ENCODE data around the gene ADM5.

Gene ADM5

DNA sequence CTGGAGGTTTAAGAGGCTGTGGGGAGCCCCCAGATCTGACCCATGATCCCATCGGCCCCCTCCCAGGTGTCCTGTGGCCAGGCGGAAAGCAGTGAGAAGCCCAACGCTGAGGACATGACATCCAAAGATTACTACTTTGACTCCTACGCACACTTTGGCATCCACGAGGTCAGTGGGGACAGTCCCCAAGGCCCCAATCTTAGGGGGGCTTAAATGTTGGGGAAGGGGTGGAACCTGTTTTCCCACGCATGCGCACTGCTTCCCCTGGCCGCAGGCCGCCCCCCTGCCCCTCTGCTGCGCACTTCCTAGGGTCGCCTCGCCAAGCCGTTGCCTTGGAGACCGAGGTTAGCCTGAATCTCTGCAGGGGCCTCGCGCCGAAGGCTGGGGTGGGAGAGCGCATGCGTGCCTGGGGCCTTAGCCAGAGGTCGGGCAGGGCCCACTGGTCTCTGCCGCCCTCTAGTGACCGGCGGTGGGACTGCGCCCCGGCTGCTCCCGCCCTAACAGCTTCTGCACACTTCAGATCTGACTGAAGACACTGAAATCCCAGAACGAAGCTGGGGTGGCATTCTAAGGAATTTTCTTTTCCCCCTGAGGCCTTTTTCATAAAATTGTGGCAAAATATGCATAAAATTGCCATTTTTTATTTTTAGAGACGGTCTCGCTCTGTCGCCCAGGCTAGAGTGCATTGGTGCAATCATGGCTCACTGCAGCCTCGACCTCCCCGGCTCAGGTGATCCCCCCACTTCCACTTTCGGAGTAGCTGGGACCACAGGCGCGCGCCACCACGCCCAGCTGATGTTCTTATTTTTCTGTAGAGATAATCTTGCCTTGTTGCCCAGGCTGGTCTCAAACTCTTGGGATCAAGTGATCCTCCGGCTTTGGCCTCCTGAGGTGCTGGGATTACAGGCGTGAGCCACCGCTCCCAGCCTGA lies 8.7 kb upstream of the ADM5 start:
- DNase-seq (ENCODE audit: low spot score) = peak; percentile 73

- DNase-seq (ENCODE audit: low spot score) = no peak
Measured at GRCh38 chr19:49681830-49682229, 7.6 kb upstream of the ADM5 start.

GRCh38 chr19:49682274-49682673 lies 7.1 kb upstream of the ADM5 start:
- no peak for DNase-seq (ENCODE audit: low spot score)

- no peak for DNase-seq (ENCODE audit: low spot score)
Measured at GRCh38 chr19:49683814-49684250, 5.6 kb upstream of the ADM5 start.

DNA sequence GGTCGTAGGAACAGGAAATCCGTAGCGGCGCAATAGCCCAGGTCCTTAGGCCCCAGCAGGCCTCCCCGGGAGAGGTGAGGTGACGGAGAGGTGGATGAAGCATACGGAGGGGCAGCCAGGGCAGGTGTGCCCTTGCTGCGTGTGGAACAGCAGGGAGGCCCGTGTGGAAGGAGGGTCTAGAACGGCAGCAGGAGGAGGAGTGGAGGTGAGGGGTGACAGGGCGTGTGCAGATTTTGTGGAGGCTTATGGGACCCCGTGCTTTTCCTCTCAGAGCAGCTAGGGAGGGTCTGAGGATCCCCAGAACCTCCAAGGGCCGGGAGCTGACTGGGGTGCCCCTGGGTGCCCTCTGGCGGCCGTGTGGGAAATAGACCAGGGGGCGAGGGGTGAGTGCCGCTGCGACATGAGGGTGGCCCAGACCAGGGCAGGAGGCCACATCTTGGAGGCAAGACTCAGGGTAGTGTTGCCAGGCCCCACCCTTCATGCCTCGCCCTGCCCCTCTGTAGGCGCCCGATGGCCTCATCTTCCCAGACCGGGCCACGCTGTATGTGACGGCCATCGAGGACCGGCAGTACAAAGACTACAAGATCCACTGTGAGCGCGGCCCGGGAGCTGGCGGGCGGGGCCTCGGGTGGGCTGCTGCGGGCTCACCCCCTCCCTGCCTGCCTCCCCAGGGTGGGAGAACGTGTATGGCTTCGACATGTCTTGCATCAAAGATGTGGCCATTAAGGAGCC lies 5.0 kb upstream of the ADM5 start:
- DNase-seq (ENCODE audit: low spot score) = no peak

DNA sequence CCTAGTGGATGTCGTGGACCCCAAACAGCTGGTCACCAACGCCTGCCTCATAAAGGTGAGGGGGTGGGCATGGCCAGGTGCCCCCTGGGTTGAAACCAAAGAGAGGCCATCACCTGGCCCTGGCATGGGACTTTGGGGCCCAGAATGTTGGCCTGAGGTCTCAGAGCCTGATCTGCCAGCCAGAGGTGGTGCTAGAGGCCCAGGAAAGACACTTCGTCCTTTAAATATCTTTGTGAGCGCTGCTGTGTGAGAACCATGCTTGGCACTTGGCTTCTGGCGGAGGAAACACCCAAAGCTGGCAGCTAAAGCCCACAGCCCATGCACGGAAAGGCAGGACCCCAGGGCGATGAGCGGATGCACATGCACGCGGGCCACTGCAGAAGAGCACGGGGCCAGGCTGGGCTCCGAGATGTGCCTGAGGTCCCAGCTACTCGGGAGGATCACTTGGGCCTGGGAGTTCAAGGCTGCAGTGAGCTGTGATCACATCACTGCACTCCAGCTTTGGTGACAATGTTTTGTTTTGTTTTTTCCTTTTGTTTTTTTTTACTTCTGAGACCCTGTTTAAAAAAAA lies 4.3 kb upstream of the ADM5 start:
- DNase-seq (ENCODE audit: low spot score) = no peak

DNA sequence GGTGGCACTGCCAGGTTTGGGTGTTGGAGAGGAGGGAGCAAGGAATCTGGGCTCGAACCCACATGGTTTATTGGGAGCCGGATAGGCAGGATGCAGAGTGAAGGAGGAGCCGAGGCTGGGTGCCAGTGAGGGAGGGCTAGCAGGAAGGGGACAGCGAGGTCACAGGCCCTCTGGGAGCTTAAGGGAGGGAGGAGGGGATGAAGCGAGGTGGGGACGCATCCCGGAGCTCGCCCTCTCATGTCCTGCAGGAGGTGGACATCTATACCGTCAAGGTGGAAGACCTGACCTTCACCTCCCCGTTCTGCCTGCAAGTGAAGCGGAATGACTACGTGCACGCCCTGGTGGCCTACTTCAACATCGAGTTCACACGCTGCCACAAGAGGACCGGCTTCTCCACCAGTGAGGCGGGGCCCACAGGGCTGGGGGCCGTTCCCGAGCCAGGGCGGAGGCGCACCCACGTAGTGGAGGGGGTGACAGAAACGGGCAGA lies 3.5 kb upstream of the ADM5 start:
- no peak for DNase-seq (ENCODE audit: low spot score)

DNA sequence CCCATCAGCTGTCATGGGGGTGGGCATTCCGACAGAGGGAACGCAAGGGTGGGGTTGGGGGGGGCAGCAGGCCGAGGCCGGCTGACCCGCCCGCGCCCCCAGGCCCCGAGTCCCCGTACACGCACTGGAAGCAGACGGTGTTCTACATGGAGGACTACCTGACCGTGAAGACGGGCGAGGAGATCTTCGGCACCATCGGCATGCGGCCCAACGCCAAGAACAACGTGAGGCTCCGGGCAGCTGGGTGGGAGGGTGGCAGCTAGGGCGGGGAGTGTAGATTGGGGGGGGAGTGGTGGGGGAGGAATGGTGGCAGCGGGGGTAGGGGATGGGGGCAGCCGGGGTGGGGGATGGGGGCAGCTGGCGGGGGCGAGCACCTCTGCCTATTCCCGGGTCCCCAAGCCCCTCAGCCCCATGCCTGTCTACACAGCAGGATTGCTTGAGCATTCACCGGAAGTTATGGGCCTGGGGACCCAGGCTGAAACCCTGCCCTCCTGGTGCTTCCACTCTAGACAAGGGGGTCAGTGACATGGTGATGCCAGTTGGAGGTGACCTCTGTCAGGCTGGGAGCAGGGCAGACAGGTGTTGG lies 2.8 kb upstream of the ADM5 start:
- DNase-seq (ENCODE audit: low spot score) = no peak

DNA sequence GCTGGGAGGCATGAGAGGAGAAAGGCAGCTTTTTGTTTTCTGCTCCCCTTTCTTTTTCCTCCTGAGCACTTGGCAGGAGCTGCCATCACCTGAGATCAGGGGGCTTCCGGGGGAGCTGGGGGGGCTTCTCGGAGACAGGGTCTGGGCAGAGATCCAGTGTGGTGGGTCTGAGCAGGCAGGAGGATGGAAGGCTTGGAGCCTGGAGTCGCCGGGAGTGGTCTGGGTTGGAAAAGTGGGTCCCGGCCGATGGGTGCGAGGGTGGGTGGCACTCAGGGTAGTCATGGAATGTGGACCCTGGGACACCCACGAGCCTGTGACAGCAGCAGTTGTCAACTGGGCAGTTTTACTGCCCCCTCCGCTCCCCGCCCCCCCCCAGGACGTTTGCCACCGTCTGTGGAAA lies 2.2 kb upstream of the ADM5 start:
- DNase-seq (ENCODE audit: low spot score) = no peak

- DNase-seq (ENCODE audit: low spot score) = no peak
Measured at GRCh38 chr19:49687566-49688316, 1.7 kb upstream of the ADM5 start.

- no peak for DNase-seq (ENCODE audit: low spot score)
Measured at GRCh38 chr19:49688531-49689132, 762 bp upstream of the ADM5 start.

GRCh38 chr19:49690079-49690655 lies 773 bp downstream of the ADM5 start:
- DNase-seq (ENCODE audit: low spot score) = no peak

- DNase-seq (ENCODE audit: low spot score) = peak; percentile 84
Measured at GRCh38 chr19:49690656-49691242, 1.4 kb downstream of the ADM5 start, which contains the start of gene CPT1C. Gene CPT1C, plus strand, starts transcription at chr19:49691116. Its CDS starts 1,137 bp downstream, at chr19:49692253.

GRCh38 chr19:49691243-49692146 lies 2.1 kb downstream of the ADM5 start:
- peak; percentile 79 for DNase-seq (ENCODE audit: low spot score)

DNA sequence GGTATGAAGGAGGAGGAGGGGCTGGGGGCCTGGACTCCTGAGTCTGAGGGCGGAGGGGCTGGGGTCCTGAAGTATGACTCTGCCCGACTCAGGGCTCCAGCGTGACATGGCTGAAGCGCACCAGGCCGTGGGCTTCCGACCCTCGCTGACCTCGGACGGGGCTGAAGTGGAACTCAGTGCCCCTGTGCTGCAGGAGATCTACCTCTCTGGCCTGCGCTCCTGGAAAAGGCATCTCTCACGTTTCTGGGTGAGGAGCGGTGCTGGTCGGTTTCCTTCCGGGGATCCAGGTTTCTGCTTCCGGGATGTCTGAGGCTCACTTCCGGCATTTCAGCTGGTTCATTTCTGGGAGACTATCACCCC lies 2.7 kb downstream of the ADM5 start:
- DNase-seq (ENCODE audit: low spot score) = no peak

DNA sequence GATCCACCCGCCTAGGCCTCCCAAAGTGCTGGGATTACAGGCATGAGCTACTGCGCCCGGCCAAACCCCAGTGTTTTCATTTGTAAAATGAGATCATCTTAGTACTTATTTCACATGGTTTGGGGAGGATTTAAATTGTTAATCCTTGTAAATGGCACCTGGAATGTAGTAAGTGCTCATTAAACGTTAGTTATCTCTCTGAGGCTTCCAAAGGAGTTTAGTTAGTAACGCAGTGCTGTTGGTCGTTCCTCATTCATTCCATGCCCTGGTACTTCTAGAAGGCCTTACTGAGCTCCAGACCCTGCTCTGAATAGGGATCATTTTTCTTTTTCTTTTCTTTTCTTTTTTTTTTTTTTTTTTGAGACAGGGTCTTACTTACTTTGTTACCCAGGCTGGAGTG lies 6.7 kb downstream of the ADM5 start:
- no peak for DNase-seq (ENCODE audit: low spot score)

- no peak for DNase-seq (ENCODE audit: low spot score)
Measured at GRCh38 chr19:49696865-49697264, 7.5 kb downstream of the ADM5 start.

- DNase-seq (ENCODE audit: low spot score) = no peak
Measured at GRCh38 chr19:49699364-49699763, 10.0 kb downstream of the ADM5 start.

DNA sequence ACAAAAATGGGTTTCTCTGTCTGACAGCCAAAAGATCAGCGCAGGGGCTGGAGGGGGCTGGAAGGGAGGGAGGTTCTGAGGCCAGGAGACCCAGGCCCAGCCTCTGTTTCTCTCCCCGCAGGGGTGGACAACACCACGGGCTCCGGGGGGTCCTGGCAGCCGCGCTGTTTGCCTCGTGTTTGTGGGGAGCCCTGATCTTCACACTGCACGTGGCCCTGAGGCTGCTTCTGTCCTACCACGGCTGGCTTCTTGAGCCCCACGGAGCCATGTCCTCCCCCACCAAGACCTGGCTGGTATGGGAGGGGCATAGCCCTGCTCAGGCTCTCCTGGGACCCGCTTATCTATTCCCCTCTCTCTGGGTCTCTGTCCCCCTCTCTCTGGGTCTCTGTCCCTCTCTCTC lies 11.2 kb downstream of the ADM5 start:
- DNase-seq (ENCODE audit: low spot score) = no peak

Measured in pons (tissue), 1 donor.